AG04450 (cell line): ENCODE data around the gene MLLT10. TPM values are rescaled to one million over a fixed set of nuclear protein-coding genes. Genes with fewer than 3 reads are reported as not detected.

Source experiments
- CTCF ChIA-PET: fragments of 300-600, 350-600 bp; formaldehyde crosslinking; extraction: SDS; loops from one replicate; lab custom pipeline; 2022; ENCODE audit warnings: antibody characterized with exemption, inconsistent platforms; lab: Charles Lee
- POLR2A ChIA-PET: fragments of 350-600 bp; formaldehyde crosslinking; extraction: SDS; loops from one replicate; lab custom pipeline; 2021; ENCODE audit warnings: antibody characterized with exemption, inconsistent platforms; lab: Yijun Ruan, JAX
- DNase-seq: peaks from one replicate; pipeline ENCODE4 v3.0.0-alpha.2; 2011; ENCODE audit warnings: low read depth, low spot score
- H3K27ac ChIP-seq: one replicate; pipeline ENCODE4 v1.5.1; 2012; ENCODE audit warnings: low read depth, low read length, control low read depth
- H3K27me3 ChIP-seq: one replicate; pipeline ENCODE4 v1.6.0; 2012; ENCODE audit warnings: low read length; ENCODE audit not compliant: control insufficient read depth, insufficient read depth
- H3K4me3 ChIP-seq: 2 replicates; pipeline ENCODE4 v1.5.1; 2011; ENCODE audit warnings: mild to moderate bottlenecking, low read depth, low read length, control low read depth
- H3K9me3 ChIP-seq: 2 replicates; pipeline ENCODE4 v1.5.1; 2012; ENCODE audit warnings: low read length; ENCODE audit not compliant: control insufficient read depth, insufficient read depth
- polyA plus RNA-seq: library from polyadenylated mRNA; depleted of rRNA; stranded (reverse); fragments of >200 nt; gene quantifications from 2 replicates; pipeline ENCODE4 v1.2.3, GENCODE V29; 2011
- TF ChIP-seq, protein P1 (sequence below): IDR thresholded peaks from 2 replicates; pipeline ENCODE4 v1.5.1; 2011; ENCODE audit warnings: low read depth, low read length, control low read depth, inconsistent platforms

Gene MLLT10
- polyA plus RNA-seq, 1 experiment = 41.0 TPM

DNA sequence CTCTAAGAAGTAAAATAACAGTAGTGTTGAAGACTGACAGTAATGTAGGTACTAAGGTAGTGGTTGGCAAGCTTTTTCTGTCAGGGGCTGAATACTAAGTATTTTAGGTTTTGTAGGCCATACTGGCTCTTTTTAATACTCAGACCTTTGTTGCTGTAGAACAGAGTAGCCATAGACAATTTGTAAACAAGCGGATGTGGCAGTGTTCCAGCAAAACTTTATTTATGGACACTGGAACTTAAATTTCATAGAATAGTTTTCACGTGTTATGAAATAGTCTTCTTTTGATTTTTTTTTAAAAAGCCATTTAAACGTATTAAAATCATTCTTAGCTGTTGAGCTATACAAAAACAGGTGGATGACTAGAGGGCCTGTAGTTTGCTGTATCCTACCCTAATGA lies 121.2 kb downstream of the MLLT10 start:
- H3K9me3 ChIP-seq = no peaks in the 10 kb centered on the region
- H3K27me3 ChIP-seq = no peaks in the 10 kb centered on the region
- no peak for DNase-seq
- no peak overlapping the region for H3K4me3 ChIP-seq
- ChIA-PET POLR2A (no interaction called here), CTCF (interaction anchor here (0.6 kb wide), 1 partner anchor 41 kb away, joined by 3 read pairs; no protein-coding TSS in a partner anchor)
- TF ChIP-seq, protein P1, sequence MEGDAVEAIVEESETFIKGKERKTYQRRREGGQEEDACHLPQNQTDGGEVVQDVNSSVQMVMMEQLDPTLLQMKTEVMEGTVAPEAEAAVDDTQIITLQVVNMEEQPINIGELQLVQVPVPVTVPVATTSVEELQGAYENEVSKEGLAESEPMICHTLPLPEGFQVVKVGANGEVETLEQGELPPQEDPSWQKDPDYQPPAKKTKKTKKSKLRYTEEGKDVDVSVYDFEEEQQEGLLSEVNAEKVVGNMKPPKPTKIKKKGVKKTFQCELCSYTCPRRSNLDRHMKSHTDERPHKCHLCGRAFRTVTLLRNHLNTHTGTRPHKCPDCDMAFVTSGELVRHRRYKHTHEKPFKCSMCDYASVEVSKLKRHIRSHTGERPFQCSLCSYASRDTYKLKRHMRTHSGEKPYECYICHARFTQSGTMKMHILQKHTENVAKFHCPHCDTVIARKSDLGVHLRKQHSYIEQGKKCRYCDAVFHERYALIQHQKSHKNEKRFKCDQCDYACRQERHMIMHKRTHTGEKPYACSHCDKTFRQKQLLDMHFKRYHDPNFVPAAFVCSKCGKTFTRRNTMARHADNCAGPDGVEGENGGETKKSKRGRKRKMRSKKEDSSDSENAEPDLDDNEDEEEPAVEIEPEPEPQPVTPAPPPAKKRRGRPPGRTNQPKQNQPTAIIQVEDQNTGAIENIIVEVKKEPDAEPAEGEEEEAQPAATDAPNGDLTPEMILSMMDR = no peak
- no peak overlapping the region for H3K27ac ChIP-seq

DNA sequence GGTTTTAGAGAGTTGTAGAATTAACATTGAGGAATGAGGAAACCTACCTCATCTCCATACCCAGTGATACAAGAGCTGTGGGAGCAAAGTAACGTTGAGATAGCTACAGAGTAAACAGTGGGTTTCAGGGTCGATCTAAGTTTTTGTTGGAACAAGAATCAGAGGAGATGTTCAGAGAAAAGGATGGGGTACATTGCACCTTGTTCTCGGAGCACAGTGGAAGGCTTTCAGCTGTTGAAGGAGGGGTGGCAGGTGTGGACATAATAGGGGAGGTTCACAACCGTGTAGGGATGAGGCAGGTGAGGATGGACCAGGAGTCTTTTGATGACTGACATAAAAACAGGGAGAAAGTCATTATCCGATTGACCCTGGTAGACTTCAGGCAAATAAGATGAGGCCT lies 121.7 kb downstream of the MLLT10 start:
- H3K27ac ChIP-seq = no peak overlapping the region
- H3K4me3 ChIP-seq = no peak overlapping the region
- TF ChIP-seq, protein P1 = no peak
- H3K9me3 ChIP-seq = no peaks in the 10 kb centered on the region
- POLR2A ChIA-PET = no interaction called here
- no peaks in the 10 kb centered on the region for H3K27me3 ChIP-seq
- CTCF ChIA-PET = interaction anchor here (0.6 kb wide), 1 partner anchor 40 kb away, joined by 3 read pairs; no protein-coding TSS in a partner anchor
- DNase-seq = no peak

DNA sequence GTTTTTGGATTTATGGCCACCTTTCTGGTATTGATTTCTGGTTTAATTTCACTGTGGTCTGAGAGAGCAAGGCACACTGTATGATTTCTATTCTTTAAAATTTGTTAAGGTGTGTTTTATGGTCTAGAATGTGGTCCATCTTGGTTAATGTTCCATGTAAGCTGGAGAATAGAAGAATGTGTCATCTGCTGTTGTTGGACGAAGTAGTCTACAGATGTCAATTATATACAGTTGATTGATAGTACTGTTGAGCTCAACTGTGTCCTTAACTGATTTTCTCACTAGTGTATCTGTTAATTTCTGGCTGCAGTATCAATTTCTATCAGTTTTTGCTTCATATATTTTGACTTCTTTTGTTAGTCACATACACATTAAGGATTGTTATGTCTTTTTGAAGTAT lies 127.1 kb downstream of the MLLT10 start:
- TF ChIP-seq, protein P1 = no peak
- Histone ChIP-seq H3K27ac (no peak overlapping the region), H3K4me3 (no peak overlapping the region), H3K27me3 (no peaks in the 10 kb centered on the region), H3K9me3 (no peaks in the 10 kb centered on the region)
- no peak for DNase-seq
- ChIA-PET POLR2A (no interaction called here), CTCF (no interaction called here)

DNA sequence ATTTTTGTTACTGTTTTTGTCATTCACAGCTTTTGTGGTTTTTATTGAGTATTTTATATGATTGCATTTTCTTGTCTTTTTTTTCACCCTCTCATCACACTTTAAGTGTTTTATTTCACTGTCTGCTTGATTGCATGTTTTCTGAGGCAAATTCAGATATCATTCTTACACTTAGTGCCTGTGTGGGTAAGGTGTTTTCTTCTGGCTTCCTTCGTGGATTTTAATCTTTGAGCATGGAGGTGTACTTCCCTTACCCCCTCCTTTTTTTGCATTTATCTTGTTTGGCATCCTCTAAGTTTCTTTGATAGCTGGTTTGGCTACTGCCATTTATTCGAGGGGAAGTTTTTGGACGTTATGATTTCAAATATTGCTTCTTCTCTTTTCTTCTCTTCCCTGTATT lies 127.9 kb downstream of the MLLT10 start:
- no peak overlapping the region for H3K4me3 ChIP-seq
- H3K9me3 ChIP-seq = no peaks in the 10 kb centered on the region
- no peak for DNase-seq
- POLR2A ChIA-PET = no interaction called here
- CTCF ChIA-PET = no interaction called here
- H3K27me3 ChIP-seq = no peaks in the 10 kb centered on the region
- TF ChIP-seq, protein P1 = no peak
- no peak overlapping the region for H3K27ac ChIP-seq

DNA sequence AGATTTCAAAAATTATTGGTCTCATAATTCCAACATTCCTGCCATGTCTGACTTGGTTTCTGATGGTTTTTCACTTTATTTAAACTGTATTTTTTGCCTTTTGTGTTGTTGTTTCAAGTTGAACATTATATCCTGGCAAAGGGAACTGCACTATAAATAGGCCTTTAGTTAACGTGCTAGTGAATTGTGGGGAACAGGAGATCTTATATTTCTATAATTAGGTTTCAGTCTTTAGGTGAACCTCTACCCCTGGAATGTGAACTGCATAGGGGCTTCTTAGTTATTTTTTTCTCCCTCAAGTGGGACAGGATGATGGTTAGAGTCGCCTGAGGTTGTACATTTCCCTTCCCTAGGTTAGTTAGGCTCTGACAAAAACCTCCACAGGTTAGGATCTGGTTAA lies 128.6 kb downstream of the MLLT10 start:
- POLR2A ChIA-PET = no interaction called here
- no peak for DNase-seq
- CTCF ChIA-PET = no interaction called here

More for the DNA sequence above, 128.6 kb downstream of the MLLT10 start:
- H3K27me3 ChIP-seq = no peaks in the 10 kb centered on the region
- H3K27ac ChIP-seq = no peak overlapping the region
- TF ChIP-seq, protein P1 = no peak
- no peaks in the 10 kb centered on the region for H3K9me3 ChIP-seq
- H3K4me3 ChIP-seq = no peak overlapping the region
